Ectodermal cell (in vitro differentiated cells): ENCODE data around the gene USP44.
"Not testable (repeated sequence)": the region's sequence is repeated elsewhere in the genome, so short reads cannot be mapped to it uniquely, and the experiment has no call there.

Experiments
- H3K27ac ChIP-seq: 2 replicates; pipeline ENCODE4 v1.7.0; 2013; ENCODE audit warnings: mild to moderate bottlenecking, low read depth, low read length; ENCODE audit not compliant: insufficient read depth, poor library complexity, severe bottlenecking
- H3K27me3 ChIP-seq: 2 replicates; pipeline ENCODE4 v1.7.0; 2013; ENCODE audit warnings: mild to moderate bottlenecking, low read length; ENCODE audit not compliant: insufficient read depth, control insufficient read depth, poor library complexity, severe bottlenecking
- H3K36me3 ChIP-seq: one replicate; pipeline ENCODE4 v1.7.0; 2013; ENCODE audit warnings: low read length; ENCODE audit not compliant: control insufficient read depth, insufficient read depth
- H3K4me1 ChIP-seq: one replicate; pipeline ENCODE4 v1.7.0; 2013; ENCODE audit warnings: low read length; ENCODE audit not compliant: control insufficient read depth, insufficient read depth
- H3K4me3 ChIP-seq: 2 replicates; pipeline ENCODE4 v1.7.0; 2013; ENCODE audit warnings: low read depth, low read length, control low read depth; ENCODE audit not compliant: insufficient read depth
- H3K9me3 ChIP-seq: 2 replicates; pipeline ENCODE4 v1.7.0; 2013; ENCODE audit warnings: mild to moderate bottlenecking, low read length, moderate library complexity; ENCODE audit not compliant: control insufficient read depth
- WGBS, 2 experiments: methylation state at CpG; one replicate each; pipeline ENCODE4 v1.1.7; 2013; ENCODE audit warnings: missing lambda C conversion rate in 2 of 2; 5-methylcytosine and 5-hydroxymethylcytosine counted together

Gene USP44

GRCh38 chr12:95494888-95495287, 56.4 kb downstream of the USP44 start:
- 90 to 92% methylated on average over 2 of the region's 2 CpGs for WGBS, 2 experiments
- Histone ChIP-seq H3K9me3 (no peaks in the 10 kb centered on the region), H3K4me3 (no peak overlapping the region), H3K27ac (no peak overlapping the region), H3K27me3 (no peaks in the 10 kb centered on the region), H3K4me1 (no peaks in the 10 kb centered on the region), H3K36me3 (peaks cover 40% of the 10 kb centered on the region)

GRCh38 chr12:95492462-95492861, 58.8 kb downstream of the USP44 start:
- no peaks in the 10 kb centered on the region for H3K4me1 ChIP-seq
- H3K27ac ChIP-seq, result no peak overlapping the region
- peaks cover 28% of the 10 kb centered on the region for H3K36me3 ChIP-seq
- no peak overlapping the region for H3K4me3 ChIP-seq
- no peaks in the 10 kb centered on the region for H3K9me3 ChIP-seq
- WGBS, 2 experiments, result 66 to 97% methylated on average over 1 to 2 of the region's 2 CpGs
- H3K27me3 ChIP-seq, result no peaks in the 10 kb centered on the region

GRCh38 chr12:95487024-95487423, 64.3 kb downstream of the USP44 start:
- Histone ChIP-seq H3K4me1 (no peaks in the 10 kb centered on the region), H3K36me3 (peaks cover 11% of the 10 kb centered on the region), H3K27ac (no peak overlapping the region), H3K27me3 (no peaks in the 10 kb centered on the region), H3K9me3 (no peaks in the 10 kb centered on the region), H3K4me3 (no peak overlapping the region)
- WGBS, 2 experiments, result 100% methylated on average over 1 of the region's 2 CpGs; no CpG with 5 or more reads in 1 of the 2 experiments

- H3K9me3 ChIP-seq, result no peaks in the 10 kb centered on the region
- H3K27me3 ChIP-seq, result no peaks in the 10 kb centered on the region
- H3K4me3 ChIP-seq, result no peak overlapping the region
- H3K4me1 ChIP-seq, result no peaks in the 10 kb centered on the region
- no peak overlapping the region for H3K27ac ChIP-seq
- H3K36me3 ChIP-seq, result peaks cover 8% of the 10 kb centered on the region
These were observed 66.8 kb downstream of the USP44 start for GRCh38 chr12:95484524-95484923.

GRCh38 chr12:95482564-95482963, 68.7 kb downstream of the USP44 start:
- H3K4me3 ChIP-seq, H3K27ac ChIP-seq, H3K4me1 ChIP-seq, H3K9me3 ChIP-seq, H3K27me3 ChIP-seq: not testable (repeated sequence)
- 89 to 97% methylated on average over 5 to 6 of the region's 6 CpGs for WGBS, 2 experiments
- H3K36me3 ChIP-seq, result peaks cover 10% of the 10 kb centered on the region

- 94 to 97% methylated on average over 7 of the region's 7 CpGs for WGBS, 2 experiments
These were observed 69.4 kb downstream of the USP44 start for GRCh38 chr12:95481888-95482287.

GRCh38 chr12:95481072-95481471, 70.2 kb downstream of the USP44 start:
- WGBS, 2 experiments, result 91 to 98% methylated on average over 3 of the region's 3 CpGs
- peaks cover 10% of the 10 kb centered on the region for H3K36me3 ChIP-seq
- H3K27me3 ChIP-seq, result no peaks in the 10 kb centered on the region
- no peaks in the 10 kb centered on the region for H3K9me3 ChIP-seq
- H3K4me3 ChIP-seq, result no peak overlapping the region
- no peak overlapping the region for H3K27ac ChIP-seq
- H3K4me1 ChIP-seq, result no peaks in the 10 kb centered on the region

More at GRCh38 chr12:95481888-95482287, 69.4 kb downstream of the USP44 start:
- Histone ChIP-seq H3K27me3 (no peaks in the 10 kb centered on the region), H3K9me3 (no peaks in the 10 kb centered on the region), H3K27ac (no peak overlapping the region), H3K36me3 (peaks cover 10% of the 10 kb centered on the region), H3K4me1 (no peaks in the 10 kb centered on the region), H3K4me3 (no peak overlapping the region)

GRCh38 chr12:95480230-95480629, 71.0 kb downstream of the USP44 start:
- peaks cover 4% of the 10 kb centered on the region for H3K36me3 ChIP-seq
- no peak overlapping the region for H3K27ac ChIP-seq
- H3K4me1 ChIP-seq, result no peaks in the 10 kb centered on the region
- no peaks in the 10 kb centered on the region for H3K9me3 ChIP-seq
- no peaks in the 10 kb centered on the region for H3K27me3 ChIP-seq
- WGBS, 2 experiments, result 91 to 95% methylated on average over 2 of the region's 2 CpGs
- no peak overlapping the region for H3K4me3 ChIP-seq

- 1% methylated on average over 16 of the region's 16 CpGs for WGBS, 2 experiments
- H3K27me3 ChIP-seq, result no peaks in the 10 kb centered on the region
- no peaks in the 10 kb centered on the region for H3K9me3 ChIP-seq
- H3K36me3 ChIP-seq, result peaks cover 4% of the 10 kb centered on the region
- no peaks in the 10 kb centered on the region for H3K4me1 ChIP-seq
- H3K27ac ChIP-seq, result no peak overlapping the region
- peak overlapping the region; percentile 91 for H3K4me3 ChIP-seq
These were observed 76.7 kb downstream of the USP44 start for GRCh38 chr12:95474660-95474958.

- Histone ChIP-seq H3K4me1 (no peaks in the 10 kb centered on the region), H3K36me3 (peaks cover 2% of the 10 kb centered on the region), H3K4me3 (peak within 1 kb of the TSS; percentile 91), H3K27ac (peak within 1 kb of the TSS; percentile 57), H3K9me3 (no peaks in the 10 kb centered on the region), H3K27me3 (no peaks in the 10 kb centered on the region)
- WGBS, 2 experiments, result 0% methylated on average over 49 of the region's 49 CpGs
These were observed 77.2 kb downstream of the USP44 start, which contains the start of gene METAP2 for GRCh38 chr12:95473884-95474659. METAP2 (plus strand) TSS chr12:95474152; CDS start chr12:95474180, 28 bp downstream.
